ENCODE measurements around the gene HP. TPM values are rescaled to one million over a fixed set of nuclear protein-coding genes. Genes with fewer than 3 reads are reported as not detected.
"Not testable (repeated sequence)": the region's sequence is repeated elsewhere in the genome, so short reads cannot be mapped to it uniquely, and the experiment has no call there.

Gene HP, protein sequence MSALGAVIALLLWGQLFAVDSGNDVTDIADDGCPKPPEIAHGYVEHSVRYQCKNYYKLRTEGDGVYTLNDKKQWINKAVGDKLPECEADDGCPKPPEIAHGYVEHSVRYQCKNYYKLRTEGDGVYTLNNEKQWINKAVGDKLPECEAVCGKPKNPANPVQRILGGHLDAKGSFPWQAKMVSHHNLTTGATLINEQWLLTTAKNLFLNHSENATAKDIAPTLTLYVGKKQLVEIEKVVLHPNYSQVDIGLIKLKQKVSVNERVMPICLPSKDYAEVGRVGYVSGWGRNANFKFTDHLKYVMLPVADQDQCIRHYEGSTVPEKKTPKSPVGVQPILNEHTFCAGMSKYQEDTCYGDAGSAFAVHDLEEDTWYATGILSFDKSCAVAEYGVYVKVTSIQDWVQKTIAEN
- total RNA-seq = not detected in 2 replicates
- long read RNA-seq = 0 reads

GRCh38 chr16:72054254-72054847 is at the start of gene HP:
Gene HP (plus strand): TSS chr16:72054505. CDS start chr16:72054653, 148 bp downstream.
- H3K27me3 Mint-ChIP-seq; H3K9me3 Mint-ChIP-seq (ENCODE audit: low read depth); H3K36me3 Mint-ChIP-seq (ENCODE audit: insufficient read depth); DNase-seq (ENCODE audit: low spot score, unreplicated experiment); H3K4me1 Mint-ChIP-seq (ENCODE audit: low read depth); H3K27ac Mint-ChIP-seq; H3K4me3 Mint-ChIP-seq (ENCODE audit: low read depth): not testable (repeated sequence)

- not testable (repeated sequence) for H3K36me3 Mint-ChIP-seq (ENCODE audit: insufficient read depth); H3K9me3 Mint-ChIP-seq (ENCODE audit: low read depth); H3K4me1 Mint-ChIP-seq (ENCODE audit: low read depth); H3K27me3 Mint-ChIP-seq; DNase-seq (ENCODE audit: low spot score, unreplicated experiment); H3K27ac Mint-ChIP-seq
- peak overlapping the region; percentile 92 for H3K4me3 Mint-ChIP-seq (ENCODE audit: low read depth)
These were observed 46.3 kb upstream of the HP start for GRCh38 chr16:72008065-72008423.

GRCh38 chr16:72008424-72009216 is 45.7 kb upstream of the HP start, which contains the start of gene DHODH:
Gene DHODH (plus strand): TSS chr16:72008744. CDS start chr16:72008765, 21 bp downstream.
- Mint-ChIP-seq H3K27ac (peak within 1 kb of the TSS; percentile 88), H3K4me1 (ENCODE audit: low read depth) (peaks cover 2% of the 10 kb centered on the region), H3K27me3 (no peaks in the 10 kb centered on the region), H3K9me3 (ENCODE audit: low read depth) (no peaks in the 10 kb centered on the region), H3K36me3 (ENCODE audit: insufficient read depth) (peaks cover 2% of the 10 kb centered on the region), H3K4me3 (ENCODE audit: low read depth) (peak within 1 kb of the TSS; percentile 92)
- TF ChIP-seq, protein P1, sequence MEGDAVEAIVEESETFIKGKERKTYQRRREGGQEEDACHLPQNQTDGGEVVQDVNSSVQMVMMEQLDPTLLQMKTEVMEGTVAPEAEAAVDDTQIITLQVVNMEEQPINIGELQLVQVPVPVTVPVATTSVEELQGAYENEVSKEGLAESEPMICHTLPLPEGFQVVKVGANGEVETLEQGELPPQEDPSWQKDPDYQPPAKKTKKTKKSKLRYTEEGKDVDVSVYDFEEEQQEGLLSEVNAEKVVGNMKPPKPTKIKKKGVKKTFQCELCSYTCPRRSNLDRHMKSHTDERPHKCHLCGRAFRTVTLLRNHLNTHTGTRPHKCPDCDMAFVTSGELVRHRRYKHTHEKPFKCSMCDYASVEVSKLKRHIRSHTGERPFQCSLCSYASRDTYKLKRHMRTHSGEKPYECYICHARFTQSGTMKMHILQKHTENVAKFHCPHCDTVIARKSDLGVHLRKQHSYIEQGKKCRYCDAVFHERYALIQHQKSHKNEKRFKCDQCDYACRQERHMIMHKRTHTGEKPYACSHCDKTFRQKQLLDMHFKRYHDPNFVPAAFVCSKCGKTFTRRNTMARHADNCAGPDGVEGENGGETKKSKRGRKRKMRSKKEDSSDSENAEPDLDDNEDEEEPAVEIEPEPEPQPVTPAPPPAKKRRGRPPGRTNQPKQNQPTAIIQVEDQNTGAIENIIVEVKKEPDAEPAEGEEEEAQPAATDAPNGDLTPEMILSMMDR (IDR thresholded peaks at IDR 0.05; ENCODE audit: unreplicated experiment) = no peak
- peak; percentile 94 for DNase-seq (ENCODE audit: low spot score, unreplicated experiment)

GRCh38 chr16:72009779-72010178 is 44.5 kb upstream of the HP start:
- no peaks in the 10 kb centered on the region for H3K27me3 Mint-ChIP-seq
- TF ChIP-seq, protein P1 (IDR thresholded peaks at IDR 0.05; ENCODE audit: unreplicated experiment) = no peak
- H3K4me3 Mint-ChIP-seq (ENCODE audit: low read depth) = peak overlapping the region; percentile 63
- DNase-seq (ENCODE audit: low spot score, unreplicated experiment) = no peak
- H3K9me3 Mint-ChIP-seq (ENCODE audit: low read depth) = no peaks in the 10 kb centered on the region
- H3K27ac Mint-ChIP-seq = no peak overlapping the region
- peaks cover 4% of the 10 kb centered on the region for H3K36me3 Mint-ChIP-seq (ENCODE audit: insufficient read depth)
- H3K4me1 Mint-ChIP-seq (ENCODE audit: low read depth) = peaks cover 2% of the 10 kb centered on the region

DNA sequence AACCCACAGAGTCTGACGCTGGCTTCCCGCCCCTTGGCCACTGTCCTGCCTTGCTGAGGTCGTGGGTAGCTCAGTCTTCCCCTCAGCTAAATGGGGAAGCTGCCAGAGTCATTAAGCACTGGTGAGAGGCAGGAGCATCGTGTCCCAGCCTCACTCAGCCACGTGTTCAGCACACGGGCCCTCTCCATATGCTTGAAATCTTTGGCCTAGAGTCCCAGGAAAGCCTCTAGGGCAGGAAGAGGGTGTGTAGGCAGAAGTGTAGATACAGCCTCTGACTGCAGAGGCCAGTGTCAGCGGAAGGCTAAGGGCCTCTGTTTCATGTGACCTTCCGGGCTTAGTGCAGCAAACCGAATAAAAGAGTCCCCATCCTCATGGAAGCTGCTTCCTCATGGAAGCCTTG is 41.7 kb upstream of the HP start:
- Mint-ChIP-seq H3K36me3 (ENCODE audit: insufficient read depth) (peaks cover 10% of the 10 kb centered on the region), H3K4me1 (ENCODE audit: low read depth) (peaks cover 9% of the 10 kb centered on the region), H3K9me3 (ENCODE audit: low read depth) (no peaks in the 10 kb centered on the region), H3K27me3 (no peaks in the 10 kb centered on the region), H3K4me3 (ENCODE audit: low read depth) (no peak overlapping the region), H3K27ac (no peak overlapping the region)
- DNase-seq (ENCODE audit: low spot score, unreplicated experiment) = no peak
- TF ChIP-seq, protein P1 (IDR thresholded peaks at IDR 0.05; ENCODE audit: unreplicated experiment) = no peak

DNA sequence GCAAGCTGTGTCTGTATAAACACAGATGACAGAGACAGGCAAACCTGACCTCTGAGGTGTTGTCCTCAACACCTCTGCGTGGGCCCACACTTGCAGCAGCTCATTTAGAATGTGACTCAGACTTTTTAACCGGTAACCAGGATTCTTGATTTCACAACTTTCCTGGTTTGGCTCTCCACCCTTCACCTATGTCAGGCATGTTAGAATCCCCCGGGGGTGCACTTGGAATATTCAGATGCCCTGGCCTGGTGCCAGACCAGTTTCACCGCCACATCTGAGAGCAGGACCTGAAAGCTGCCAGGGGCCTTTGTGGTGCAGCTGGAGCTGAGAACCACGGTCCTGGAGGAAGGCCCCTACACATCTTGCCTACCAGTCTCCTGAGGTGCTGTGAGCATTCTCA is 40.9 kb upstream of the HP start:
- Mint-ChIP-seq H3K27ac (no peak overlapping the region), H3K27me3 (no peaks in the 10 kb centered on the region), H3K4me3 (ENCODE audit: low read depth) (no peak overlapping the region), H3K36me3 (ENCODE audit: insufficient read depth) (peaks cover 12% of the 10 kb centered on the region), H3K9me3 (ENCODE audit: low read depth) (no peaks in the 10 kb centered on the region), H3K4me1 (ENCODE audit: low read depth) (peaks cover 9% of the 10 kb centered on the region)
- TF ChIP-seq, protein P1 (IDR thresholded peaks at IDR 0.05; ENCODE audit: unreplicated experiment) = no peak
- no peak for DNase-seq (ENCODE audit: low spot score, unreplicated experiment)

Data from progenitor cell of endocrine pancreas (in vitro differentiated cells).